Ectodermal cell (in vitro differentiated cells): ENCODE measurements around the gene DUSP8.

Experiments used
- H3K27ac ChIP-seq: 2 replicates; pipeline ENCODE4 v1.7.0; 2013; ENCODE audit warnings: mild to moderate bottlenecking, low read depth, low read length; ENCODE audit not compliant: insufficient read depth, poor library complexity, severe bottlenecking
- H3K27me3 ChIP-seq: 2 replicates; pipeline ENCODE4 v1.7.0; 2013; ENCODE audit warnings: mild to moderate bottlenecking, low read length; ENCODE audit not compliant: insufficient read depth, control insufficient read depth, poor library complexity, severe bottlenecking
- H3K36me3 ChIP-seq: one replicate; pipeline ENCODE4 v1.7.0; 2013; ENCODE audit warnings: low read length; ENCODE audit not compliant: control insufficient read depth, insufficient read depth
- H3K4me1 ChIP-seq: one replicate; pipeline ENCODE4 v1.7.0; 2013; ENCODE audit warnings: low read length; ENCODE audit not compliant: control insufficient read depth, insufficient read depth
- H3K4me3 ChIP-seq: 2 replicates; pipeline ENCODE4 v1.7.0; 2013; ENCODE audit warnings: low read depth, low read length, control low read depth; ENCODE audit not compliant: insufficient read depth
- H3K9me3 ChIP-seq: 2 replicates; pipeline ENCODE4 v1.7.0; 2013; ENCODE audit warnings: mild to moderate bottlenecking, low read length, moderate library complexity; ENCODE audit not compliant: control insufficient read depth
- WGBS, 2 experiments: methylation state at CpG; one replicate each; pipeline ENCODE4 v1.1.7; 2013; ENCODE audit warnings: missing lambda C conversion rate in 2 of 2; 5-methylcytosine and 5-hydroxymethylcytosine counted together

Gene DUSP8

DNA sequence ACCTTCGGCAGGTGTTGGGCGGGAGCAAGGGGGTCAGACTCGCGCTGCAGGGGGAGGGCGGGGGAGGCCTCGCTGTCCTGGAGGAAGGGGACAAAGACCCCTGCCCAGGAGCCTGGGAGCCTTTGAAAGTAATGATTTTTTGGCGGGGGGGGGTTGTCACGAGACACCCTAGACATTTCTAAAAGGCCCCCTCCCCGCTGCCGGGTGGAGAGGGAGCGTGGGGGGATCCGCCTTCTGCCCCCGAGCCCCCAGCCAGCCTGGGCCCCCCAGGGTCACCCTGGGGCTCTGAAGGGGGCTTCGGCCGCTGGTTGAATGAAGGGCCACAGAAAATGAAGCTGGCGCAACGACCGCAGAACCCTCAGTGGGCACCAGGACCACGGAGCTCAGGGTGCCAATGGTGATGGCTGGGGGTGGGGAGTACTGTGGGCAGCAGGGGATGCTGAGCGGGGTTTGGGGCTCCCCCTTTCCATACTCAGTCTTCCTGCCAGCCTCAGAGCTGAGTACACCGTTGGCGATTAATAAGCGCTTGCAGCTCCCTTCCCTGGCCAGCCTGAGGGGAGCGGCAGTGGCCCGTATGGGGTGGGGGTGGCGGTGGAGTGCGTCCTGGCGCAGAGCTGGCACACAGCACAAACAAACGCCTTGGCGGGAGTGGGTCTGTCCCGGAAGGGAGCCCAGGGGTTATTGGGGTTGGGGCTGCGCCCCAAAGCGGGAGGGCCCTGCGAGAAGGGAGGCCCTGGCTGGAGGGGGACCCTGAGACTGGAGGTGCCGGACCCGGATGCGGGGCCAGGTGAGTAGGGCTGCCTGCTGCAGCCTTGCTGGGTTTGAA, 1.2 kb upstream of the DUSP8 start:
- Histone ChIP-seq H3K9me3 (no peaks in the 10 kb centered on the region), H3K27ac (no peak overlapping the region), H3K27me3 (peaks cover 71% of the 10 kb centered on the region), H3K4me3 (peak overlapping the region; percentile 39), H3K36me3 (no peaks in the 10 kb centered on the region), H3K4me1 (peaks cover 18% of the 10 kb centered on the region)
- 14 to 15% methylated on average over 37 of the region's 37 CpGs for WGBS, 2 experiments

DNA sequence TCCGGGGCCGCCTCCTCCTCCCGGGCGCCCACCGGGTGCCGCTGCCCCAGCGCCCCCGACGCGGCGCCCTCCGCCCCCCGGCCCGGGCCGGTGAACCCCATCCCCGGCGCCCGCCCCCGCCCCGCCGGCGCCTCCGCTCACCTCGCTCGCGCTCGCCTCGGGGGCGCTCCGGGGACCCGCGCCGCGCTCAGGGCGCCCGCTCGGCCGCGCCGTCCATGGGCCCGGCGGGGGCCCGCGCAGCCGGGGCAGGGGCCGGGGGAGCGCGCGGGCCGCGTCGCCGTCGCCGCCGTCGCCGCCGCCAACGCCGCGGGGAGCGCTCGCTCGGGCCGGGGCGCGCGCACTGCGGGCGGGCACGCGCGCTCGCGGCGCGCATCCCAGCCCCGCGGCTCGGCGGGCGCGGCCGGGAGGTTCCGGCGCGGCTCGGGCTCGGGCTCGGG, 293 bp downstream of the DUSP8 start:
- Histone ChIP-seq H3K9me3 (no peaks in the 10 kb centered on the region), H3K36me3 (no peaks in the 10 kb centered on the region), H3K4me1 (peaks cover 18% of the 10 kb centered on the region), H3K4me3 (peak overlapping the region; percentile 39), H3K27ac (no peak overlapping the region), H3K27me3 (peaks cover 71% of the 10 kb centered on the region)
- 0 to 1% methylated on average over 91 of the region's 91 CpGs for WGBS, 2 experiments

DNA sequence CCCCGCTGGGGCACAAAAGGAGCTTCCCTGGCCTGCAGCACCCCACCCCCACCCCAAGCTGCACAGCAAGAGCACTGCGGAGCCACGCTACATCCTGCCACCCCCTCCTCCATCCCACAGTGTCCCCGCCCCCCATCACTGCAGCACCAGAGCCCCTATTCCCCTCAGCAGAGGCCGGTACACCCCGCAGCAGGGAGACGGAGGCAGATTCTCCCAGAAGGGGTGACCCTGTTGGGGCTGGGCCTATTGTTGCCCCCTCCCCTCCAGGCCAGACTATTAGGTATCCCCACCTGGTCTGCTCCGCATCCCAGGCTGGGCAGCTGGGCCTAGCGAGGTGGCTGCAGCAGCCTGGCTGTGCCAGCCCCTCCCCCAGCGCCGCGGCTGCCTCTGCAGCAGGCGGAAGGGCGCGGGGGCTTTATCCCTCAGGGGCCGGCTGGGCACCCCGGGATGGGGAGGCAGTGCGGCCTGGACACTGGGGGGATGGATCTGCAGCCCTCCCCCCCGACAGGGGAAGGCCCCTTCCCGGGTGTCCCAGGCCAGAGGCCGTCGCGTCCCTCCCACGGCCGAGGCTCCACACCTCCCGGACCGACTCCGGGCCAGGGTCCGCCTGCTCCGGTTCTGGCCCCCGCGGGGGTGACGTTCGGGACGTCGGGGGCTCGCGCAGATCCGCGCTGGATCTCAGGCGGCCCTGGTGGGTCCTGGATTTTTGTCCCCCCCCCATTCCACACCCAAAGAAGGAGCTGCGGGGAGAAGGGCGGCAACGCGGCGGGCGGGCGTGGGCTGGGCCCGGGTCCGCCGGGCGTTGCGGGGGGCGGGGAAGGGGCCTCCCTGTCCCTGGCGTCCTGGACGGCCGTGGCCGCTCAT, 943 bp downstream of the DUSP8 start:
- H3K27me3 ChIP-seq, result peaks cover 71% of the 10 kb centered on the region
- no peaks in the 10 kb centered on the region for H3K9me3 ChIP-seq
- H3K4me1 ChIP-seq, result peaks cover 18% of the 10 kb centered on the region
- 3% methylated on average over 58 of the region's 58 CpGs for WGBS, 2 experiments
- peak overlapping the region; percentile 27 for H3K4me3 ChIP-seq
- no peaks in the 10 kb centered on the region for H3K36me3 ChIP-seq
- H3K27ac ChIP-seq, result no peak overlapping the region

DNA sequence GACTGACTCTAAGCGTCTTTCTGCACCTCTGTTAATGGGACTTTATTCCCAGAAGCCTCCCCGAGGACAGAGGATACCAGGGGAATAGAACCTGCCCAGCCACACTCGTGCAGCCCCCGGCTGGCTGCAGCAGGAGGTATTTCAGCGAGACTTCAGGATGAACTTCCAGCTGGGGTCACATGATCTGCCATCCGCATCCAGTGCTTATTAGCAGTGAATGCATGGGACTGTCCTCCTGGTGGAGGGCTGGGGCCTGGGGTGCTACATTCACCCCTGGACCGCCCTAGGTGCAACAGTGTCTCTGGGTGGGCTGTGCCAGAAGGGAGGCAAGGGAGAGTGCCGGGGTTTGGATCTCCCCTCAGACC, 1.6 kb downstream of the DUSP8 start:
- H3K4me1 ChIP-seq, result peaks cover 18% of the 10 kb centered on the region
- H3K9me3 ChIP-seq, result no peaks in the 10 kb centered on the region
- no peak overlapping the region for H3K27ac ChIP-seq
- WGBS, 2 experiments, result 62 to 64% methylated on average over 8 of the region's 8 CpGs
- no peak overlapping the region for H3K4me3 ChIP-seq
- H3K27me3 ChIP-seq, result peaks cover 67% of the 10 kb centered on the region
- H3K36me3 ChIP-seq, result no peaks in the 10 kb centered on the region

DNA sequence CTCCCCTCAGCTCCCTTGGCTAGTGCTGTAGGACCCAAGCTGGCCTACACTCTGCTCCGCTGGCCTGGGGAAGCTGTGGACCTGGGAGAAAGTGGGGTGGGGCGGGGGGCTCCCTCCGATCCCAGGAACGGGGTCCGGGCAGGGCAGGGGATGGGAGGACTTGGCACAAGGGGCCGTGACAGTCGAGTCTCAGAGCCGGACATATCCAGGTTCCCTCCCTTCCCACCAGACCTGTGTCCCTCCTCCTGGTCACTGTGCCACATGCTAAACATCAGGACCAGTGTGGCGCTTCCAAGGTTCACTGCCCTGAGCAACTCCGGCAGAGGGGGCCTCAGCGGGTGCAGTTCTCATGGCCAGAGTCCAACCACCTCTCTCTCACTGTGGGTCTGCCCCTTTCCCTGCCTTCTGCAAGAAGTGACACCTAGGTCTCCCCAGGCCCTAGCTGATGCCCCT, 2.0 kb downstream of the DUSP8 start:
- Histone ChIP-seq H3K36me3 (no peaks in the 10 kb centered on the region), H3K27ac (no peak overlapping the region), H3K4me3 (no peak overlapping the region), H3K4me1 (peaks cover 18% of the 10 kb centered on the region), H3K27me3 (peaks cover 62% of the 10 kb centered on the region), H3K9me3 (no peaks in the 10 kb centered on the region)
- 86 to 87% methylated on average over 11 of the region's 11 CpGs for WGBS, 2 experiments

DNA sequence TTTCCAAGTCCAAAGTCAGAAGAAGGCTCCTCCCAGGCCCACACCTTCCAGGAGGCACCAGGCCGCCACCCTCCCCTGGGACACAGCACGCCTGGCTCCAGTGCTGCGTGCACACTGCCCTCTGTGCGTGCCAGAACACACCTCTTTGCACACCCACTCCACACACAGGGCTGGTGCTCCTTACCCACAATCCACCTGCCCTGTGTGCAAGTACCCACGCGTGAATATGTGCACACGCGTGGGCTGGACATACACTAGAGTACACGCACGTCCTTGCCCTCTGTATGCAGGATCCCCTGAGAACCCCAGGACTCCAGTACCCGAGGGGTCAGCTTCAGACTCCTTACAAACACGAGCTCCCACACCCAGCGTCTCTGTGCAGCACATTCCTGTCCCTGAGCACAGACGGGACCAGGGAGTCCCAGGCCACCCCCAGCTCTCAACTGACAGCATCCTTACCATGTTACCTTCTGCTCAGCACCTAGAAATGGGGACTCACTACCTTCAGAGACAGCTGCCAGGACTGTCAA, 2.8 kb downstream of the DUSP8 start:
- Histone ChIP-seq H3K27me3 (peaks cover 55% of the 10 kb centered on the region), H3K27ac (no peak overlapping the region), H3K9me3 (no peaks in the 10 kb centered on the region), H3K36me3 (no peaks in the 10 kb centered on the region), H3K4me3 (no peak overlapping the region), H3K4me1 (peaks cover 21% of the 10 kb centered on the region)
- 86 to 87% methylated on average over 14 of the region's 14 CpGs for WGBS, 2 experiments

DNA sequence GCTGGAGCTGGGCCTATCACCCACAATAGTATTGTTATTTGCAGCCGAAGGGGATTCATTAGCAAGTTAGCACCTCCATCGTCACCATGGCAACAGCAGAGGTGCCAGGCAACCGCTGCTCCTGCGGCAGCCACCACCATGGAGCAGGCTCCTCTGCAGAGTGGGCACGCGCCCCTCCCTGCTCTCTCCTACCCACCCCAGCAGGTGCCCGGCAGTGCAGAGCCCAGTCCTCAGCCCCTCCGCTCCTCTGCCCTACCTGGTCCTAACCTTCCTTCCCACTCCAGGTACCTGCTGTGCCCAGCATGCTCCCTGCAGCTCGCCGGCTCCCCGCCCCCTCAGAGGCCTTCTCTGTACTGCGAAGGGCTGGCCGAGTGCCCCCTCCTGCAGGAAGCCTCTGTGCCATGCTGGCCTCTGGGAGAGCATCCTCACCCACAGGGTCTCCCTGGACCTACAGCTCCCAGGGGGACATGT, 3.6 kb downstream of the DUSP8 start:
- H3K36me3 ChIP-seq, result no peaks in the 10 kb centered on the region
- H3K27me3 ChIP-seq, result peaks cover 47% of the 10 kb centered on the region
- WGBS, 2 experiments, result 15% methylated on average over 13 of the region's 13 CpGs
- H3K4me3 ChIP-seq, result no peak overlapping the region
- no peak overlapping the region for H3K27ac ChIP-seq
- H3K9me3 ChIP-seq, result no peaks in the 10 kb centered on the region
- peaks cover 19% of the 10 kb centered on the region for H3K4me1 ChIP-seq

DNA sequence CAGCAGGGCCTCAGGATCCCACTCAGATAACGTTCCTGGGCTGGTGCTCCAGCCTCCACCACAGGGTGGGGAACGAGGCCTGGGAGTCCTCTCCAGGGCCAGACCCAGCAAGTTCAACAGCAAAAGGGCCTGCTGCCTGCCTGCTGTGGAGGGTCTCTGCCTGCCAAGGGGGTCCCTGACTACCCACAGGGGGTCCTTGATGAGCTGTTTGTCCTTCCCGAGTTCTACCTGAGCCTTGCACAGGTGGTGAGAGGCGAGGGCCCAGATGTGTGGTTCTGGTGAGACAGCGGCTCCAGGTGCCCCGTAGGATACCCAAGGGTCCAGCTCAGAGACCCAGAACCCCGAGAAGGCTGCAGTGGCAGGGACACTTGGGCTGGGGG, 4.4 kb downstream of the DUSP8 start:
- peaks cover 39% of the 10 kb centered on the region for H3K27me3 ChIP-seq
- no peak overlapping the region for H3K4me3 ChIP-seq
- H3K9me3 ChIP-seq, result no peaks in the 10 kb centered on the region
- WGBS, 2 experiments, result 88% methylated on average over 7 of the region's 7 CpGs
- H3K27ac ChIP-seq, result no peak overlapping the region
- no peaks in the 10 kb centered on the region for H3K36me3 ChIP-seq
- peaks cover 15% of the 10 kb centered on the region for H3K4me1 ChIP-seq

DNA sequence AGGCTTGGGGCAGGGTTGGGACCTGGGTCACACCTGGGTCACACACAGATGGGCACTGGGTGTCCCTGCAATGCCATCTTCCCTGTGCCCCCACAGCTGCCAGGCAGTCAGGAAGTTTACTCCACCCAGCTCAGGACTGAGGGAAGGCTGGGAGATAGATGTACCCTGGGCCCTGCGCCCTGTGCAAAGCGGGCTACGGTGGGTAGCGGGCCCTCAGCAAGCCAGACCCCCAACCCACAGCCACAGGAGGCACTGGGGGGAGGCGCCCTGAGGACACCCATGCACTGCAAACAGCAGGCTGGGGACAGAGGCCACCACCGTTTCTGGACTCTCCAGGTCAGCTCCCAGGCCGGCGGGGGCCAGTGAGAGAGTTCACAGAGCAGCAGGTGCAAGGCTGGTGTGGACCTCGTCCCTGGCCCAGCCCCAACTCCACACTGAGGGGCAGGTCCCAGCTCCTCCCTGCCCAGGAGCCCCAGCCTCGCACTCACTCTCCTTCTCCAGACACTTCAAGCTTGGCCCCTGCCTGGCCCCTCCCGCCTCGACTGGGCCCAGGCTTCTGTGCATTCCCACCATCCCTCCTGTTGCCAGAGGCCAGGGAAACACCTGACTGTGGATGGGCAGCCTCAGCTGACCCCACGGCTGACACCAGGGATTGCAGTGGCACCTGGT, 4.9 kb downstream of the DUSP8 start:
- peaks cover 34% of the 10 kb centered on the region for H3K27me3 ChIP-seq
- no peaks in the 10 kb centered on the region for H3K36me3 ChIP-seq
- 87% methylated on average over 13 of the region's 13 CpGs for WGBS, 2 experiments
- peaks cover 12% of the 10 kb centered on the region for H3K4me1 ChIP-seq
- H3K27ac ChIP-seq, result no peak overlapping the region
- H3K4me3 ChIP-seq, result no peak overlapping the region
- no peaks in the 10 kb centered on the region for H3K9me3 ChIP-seq
